ENCODE measurements around the gene CIZ1. TPM values are rescaled to one million over a fixed set of nuclear protein-coding genes. Genes with fewer than 3 reads are reported as not detected.

Gene CIZ1
- total RNA-seq, 1 experiment from 2014 or later: 82.9 TPM

DNA sequence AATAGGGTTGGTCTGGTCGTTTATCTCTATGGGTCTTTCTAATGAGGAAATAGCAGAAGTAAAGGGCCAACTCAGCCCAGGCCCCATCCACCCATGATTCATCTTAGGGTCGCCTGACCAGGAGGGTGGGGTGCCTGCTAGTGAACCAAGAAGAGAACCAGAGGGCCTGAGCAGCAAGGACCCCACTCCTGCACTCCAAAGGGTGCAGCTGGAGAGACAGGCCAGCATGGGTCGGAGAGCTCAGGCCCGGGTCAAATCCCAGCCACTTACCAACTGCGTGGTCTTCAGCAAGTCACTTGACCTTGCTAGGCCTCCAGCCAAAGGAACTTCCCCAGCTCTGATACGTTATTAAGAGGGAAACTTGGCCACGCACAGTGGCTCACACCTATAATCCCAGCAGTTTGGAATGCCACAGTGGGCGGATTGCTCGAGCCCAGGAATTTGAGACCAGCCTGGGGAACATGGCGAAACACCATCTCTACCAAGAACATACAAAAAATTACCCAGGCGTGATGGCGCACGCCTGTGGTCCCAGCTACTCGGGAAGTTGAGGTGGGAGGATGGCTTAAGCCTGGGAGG lies 27.0 kb downstream of the CIZ1 start:
- DNase-seq (ENCODE audit: low read depth): no peak

DNA sequence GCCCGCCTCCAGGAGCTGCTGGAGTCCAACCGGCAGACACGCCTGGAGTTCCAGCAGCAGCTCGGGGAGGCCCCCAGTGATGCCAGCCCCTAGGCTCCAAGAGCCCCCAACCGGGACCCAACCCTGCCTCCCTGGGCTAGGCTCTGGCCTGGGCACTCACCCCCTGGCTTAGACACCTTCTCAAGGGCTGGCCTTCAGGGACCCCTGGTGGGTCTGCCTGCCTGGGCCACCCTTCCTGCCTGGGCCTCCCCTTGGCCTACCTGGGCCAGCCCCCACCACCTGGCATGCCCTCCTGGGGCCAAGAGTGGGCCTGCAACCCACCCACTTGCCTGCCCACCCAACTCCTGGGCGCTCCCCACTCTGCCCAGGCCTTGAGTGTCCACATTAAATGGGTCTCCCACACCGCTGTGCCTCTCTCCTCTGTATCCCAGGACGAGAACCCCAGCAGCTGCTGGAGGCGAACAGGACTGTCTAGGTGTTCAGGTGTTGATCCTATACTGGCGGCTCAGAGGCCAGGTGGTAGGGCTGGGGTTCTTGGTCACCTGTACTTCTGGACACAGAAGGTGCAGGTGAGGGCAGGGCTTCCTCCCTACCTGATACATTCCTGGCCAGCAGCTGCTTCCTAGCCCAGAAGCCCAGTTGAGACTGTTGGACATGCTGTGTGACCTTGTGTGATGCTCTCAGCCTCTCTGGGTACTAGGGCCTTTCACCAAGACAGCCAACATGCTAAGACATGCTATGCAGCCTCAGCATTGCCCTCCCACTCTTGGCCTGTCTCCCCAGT lies 27.7 kb downstream of the CIZ1 start:
- no peak for DNase-seq (ENCODE audit: low read depth)

DNA sequence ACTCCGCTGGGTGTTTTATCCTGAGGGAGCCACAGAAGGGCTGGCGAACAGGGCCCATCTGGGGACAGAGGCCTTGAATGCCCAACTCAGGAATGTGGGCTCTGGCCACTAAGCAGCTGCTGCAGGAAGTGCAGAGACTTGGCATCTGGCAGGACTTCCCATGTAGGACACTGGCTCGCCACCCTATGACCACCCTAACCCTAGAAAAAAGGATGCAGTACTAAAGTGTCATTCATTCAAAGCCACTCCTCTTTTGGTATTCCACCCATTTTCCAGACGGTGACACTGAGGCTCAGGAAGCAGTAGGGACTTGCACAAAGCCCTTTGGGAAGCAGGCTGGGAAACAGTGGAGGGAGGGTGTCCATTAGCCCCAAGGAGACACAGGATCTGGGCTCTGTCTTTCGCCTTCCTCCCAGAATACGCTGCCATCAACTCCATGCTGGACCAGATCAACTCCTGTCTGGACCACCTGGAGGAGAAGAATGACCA lies 28.3 kb downstream of the CIZ1 start:
- no peak for DNase-seq (ENCODE audit: low read depth)

DNA sequence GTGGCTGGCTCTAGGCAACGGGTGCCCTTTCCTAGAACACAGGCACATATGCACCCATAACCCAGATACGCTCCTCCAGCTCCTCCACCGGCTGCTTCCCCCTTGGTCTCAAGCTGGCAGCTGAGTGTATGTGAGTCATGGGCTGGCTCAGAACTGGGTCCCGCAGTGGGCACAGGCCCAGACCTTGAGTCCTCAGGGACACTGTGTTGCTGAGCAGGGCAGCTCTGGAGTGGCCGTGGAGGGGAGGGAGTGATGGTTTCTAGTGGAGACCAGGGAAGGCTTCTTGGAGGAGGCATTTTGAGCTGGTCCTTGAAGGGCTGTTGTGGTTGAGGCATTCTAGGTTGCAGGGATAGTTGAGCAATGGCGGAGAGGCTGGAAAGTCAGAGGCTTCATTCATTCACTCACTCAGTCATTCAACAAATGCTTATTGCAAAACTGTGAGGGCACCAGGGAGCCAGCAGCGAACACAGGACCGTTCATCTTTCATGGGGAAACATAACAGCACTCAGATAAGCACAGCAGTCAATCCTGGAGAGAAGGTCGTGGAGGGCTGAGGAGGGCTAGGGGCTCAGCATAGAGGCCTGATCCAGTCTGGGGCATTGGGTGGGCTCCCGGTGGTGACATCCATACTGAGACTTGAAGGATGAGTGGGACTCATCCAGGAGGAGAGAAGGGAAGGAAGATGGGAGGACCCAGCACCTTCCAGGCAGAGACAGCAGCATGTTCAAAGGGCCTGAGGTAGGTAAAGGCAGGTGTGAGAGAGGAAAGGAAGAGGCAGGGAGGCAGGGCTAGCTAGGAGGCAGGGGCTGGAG lies 29.0 kb downstream of the CIZ1 start:
- DNase-seq (ENCODE audit: low read depth): peak; percentile 50

DNA sequence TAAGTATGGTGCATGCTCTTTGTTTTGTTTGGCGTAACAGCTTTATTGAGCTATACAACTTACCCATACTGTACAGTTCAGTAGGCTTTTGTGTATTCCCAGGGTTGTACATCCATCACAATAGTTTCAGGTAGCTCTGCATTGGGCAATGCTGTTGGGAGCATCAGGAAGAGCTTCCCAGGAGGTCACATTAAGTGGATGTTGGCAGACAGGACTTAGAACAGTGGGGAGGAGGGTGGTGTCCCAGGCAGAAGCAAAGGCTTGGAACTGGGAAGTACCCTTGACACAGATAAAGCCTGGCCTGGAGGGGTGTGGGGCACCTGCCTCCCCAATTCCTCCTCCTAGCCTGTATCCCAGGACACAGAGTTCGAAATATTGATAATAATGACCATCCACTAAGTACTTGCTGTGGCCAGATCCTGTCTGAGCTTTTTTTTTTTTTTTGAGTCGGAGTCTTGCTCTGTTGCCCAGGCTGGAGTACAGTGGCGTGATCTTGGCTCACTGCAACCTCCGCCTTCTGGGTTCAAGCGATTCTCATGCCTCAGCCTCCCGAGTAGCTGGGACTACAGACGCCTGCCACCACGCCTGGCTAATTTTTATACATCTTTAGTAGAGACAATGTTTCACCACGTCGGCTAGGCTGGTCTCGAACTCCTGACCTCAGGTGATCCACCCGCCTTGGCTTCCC lies 30.0 kb downstream of the CIZ1 start:
- no peak for DNase-seq (ENCODE audit: low read depth)

DNA sequence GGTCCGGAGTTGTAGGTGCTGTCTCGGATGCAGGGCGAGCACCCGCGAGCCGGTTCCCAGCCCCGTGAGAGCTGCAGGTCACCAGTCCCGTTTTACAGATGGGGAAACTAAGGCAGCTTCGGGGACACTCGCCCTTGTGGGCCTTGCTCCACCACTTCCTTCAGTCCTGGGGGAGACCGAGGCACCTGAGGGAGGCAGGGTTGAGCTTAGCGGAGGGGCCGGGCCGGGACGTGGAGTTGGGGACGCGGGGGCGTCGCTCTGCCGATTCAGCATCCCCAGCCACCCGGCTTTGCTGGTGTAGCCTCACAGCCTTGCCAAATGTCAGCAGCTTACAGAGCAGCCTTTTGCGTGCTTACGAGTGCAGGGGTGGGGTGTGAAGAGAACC lies 30.8 kb downstream of the CIZ1 start:
- DNase-seq (ENCODE audit: low read depth): no peak

DNA sequence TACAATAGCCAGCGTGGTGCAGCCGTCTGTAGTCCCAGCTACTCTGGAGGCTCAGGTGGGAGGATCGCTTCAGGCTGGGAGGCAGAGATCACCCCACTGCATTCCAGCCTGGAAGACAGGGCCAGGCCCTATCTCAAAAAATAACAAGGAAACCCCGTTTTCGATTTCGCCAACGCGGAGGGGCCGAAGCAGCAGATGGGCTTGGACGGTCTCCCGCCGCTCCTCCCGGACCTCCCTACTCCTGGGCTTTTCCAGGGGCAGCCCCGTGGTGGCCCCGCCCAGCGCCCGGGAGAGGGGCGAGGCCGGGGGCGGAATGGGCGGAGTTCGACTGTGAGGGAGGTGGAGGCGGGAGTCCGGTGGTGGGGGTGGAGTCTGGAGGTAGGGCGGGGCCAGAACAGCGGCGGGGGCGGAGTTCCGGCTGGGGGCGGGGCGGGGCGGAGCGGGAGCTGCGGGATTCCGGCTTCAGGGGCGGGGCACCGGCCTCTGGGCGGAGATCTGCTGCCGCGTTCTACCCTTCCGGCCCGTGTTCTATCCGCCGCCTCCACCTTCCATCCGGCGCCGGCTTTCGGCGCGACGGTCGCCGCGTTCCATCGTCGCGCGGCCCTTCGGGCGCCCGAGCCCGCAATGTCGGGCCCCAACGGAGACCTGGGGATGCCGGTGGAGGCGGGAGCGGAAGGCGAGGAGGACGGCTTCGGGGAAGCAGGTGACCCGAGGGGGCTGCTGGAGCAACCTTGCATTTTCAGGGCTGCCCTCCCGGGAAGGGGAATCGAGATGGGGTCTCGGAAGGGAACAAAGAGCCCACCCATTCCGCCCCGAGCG lies 31.4 kb downstream of the CIZ1 start, which contains the start of gene BBLN:
BBLN (plus strand) TSS at position 482 of the 819 bp plus-strand sequence; CDS start at position 625, 143 bp downstream.
- peak; percentile 88 for DNase-seq (ENCODE audit: low read depth)

DNA sequence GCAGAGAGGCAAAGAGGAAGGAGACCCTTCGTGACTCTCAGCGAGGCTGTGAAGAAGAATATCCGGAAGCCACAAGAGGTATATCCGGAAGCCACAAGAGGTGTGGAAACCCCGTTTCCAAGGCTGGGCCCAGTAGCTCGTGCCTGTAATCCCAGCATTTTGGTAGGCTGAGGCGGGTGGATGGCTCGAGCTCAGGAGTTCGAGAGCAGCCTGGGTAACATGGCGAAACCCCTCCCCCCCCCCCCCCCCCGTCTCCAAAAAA lies 31.9 kb downstream of the CIZ1 start:
- DNase-seq (ENCODE audit: low read depth): no peak

DNA sequence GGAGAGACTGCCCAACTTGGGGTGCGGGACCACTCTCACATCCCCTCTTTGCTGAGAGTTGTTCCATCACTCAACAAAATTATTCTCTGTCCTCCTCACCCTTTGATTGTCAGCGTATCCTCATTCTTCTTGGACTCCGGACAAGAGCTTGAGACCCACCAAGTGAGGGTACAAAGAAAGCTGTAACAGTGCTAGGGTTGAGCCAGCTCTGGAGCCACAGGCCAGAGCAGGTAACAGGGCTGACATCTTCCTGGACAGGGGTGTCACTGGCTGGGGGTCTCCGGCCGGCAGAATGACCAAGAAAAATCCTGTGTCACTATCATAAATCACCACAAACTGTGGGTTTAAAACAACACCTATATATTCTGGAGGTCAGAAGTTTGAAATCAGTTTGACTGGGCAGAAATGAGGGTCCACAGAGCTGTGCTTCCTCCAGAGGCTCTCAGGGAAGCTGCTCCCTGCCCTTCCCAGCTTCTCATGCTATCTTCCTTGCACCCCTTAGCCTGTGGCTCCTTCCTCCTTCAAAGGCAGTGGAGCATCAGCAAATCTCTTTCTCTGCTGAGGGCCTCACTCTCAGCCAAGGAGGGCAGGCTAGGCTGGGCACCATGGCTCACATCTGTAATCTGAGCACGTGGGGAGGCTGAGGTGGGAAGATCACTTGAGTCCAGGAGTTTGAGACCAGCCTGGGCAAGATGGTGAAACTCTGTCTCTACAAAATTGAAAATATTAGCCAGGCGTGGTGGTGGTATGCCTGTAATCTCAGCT lies 35.5 kb downstream of the CIZ1 start:
- DNase-seq (ENCODE audit: low read depth): no peak

DNA sequence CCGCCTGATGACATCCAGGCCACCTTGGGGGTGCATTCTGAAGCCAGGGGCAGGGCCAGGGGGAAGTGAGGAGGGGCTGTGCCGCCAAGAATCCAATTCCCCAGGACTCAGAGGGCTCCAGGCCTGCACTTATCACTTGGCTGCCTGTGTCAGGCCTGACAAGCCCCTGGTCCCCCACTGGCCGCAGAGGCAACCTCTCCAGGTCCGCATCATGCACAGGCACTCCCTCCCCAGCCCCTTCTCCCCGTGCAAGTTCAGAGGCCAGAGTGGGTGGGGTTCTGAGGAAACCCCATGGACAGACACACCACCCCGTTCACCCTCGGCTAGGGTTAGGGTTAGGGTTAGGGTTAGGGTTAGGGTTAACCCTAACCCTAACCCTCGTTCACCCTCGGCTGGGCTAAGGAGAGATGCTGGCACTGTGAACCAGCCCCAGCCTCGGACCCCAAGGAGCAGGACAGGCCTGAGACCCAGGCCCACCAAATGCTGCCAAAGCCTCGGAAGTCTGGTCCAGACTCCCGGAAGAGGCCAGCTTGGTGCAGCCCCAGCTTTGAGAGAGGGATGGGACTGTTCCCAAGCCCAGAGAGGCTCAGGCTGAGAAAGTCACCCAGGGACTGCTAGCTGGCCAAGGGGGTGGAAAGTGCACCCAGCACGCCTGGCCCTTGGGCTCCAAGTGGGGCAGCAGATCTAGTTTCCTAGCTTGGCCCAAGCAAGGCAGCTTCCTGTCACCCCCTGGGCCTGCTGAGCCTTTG lies 37.3 kb downstream of the CIZ1 start:
- DNase-seq (ENCODE audit: low read depth): no peak

DNA sequence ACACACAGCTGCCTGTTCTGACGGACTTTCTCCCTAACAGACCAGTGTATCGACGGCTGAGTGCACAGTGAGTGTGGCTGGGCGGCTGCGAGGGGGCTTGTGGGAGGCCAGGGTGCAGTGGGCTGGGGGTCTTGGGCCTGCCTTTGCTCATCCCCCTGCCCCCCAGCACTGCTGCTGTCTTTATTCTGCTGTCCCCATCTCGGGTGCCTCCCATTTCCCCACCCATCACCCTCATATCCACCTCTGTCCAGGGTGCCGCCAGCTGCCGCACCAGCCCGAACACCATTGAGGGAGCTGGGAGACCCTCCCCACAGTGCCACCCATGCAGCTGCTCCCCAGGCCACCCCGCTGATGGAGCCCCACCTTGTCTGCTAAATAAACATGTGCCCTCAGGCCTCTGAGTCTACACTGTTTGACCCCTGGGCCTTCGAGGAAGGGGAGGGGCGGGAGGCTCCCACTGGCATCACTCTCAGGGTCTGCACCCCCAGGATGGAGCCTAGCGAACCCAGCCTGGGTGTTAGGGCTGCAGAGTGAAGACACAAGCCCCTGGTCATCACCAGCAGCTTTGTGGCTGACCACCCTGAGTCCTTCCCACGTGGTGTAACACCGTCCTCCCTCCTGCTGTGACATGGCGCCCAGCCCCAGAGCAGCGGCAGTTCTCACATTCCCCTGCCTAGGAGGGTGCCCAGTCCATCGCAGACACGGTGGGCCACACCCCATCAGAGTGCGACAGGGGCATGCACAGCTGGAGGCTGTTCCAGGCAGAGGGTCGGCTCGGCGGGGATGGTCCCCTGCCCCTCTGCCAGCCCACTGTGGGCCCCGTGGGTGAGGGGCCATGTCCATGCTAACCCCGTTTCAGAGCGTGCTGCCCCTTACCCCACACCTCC lies 38.1 kb downstream of the CIZ1 start:
- no peak for DNase-seq (ENCODE audit: low read depth)

DNA sequence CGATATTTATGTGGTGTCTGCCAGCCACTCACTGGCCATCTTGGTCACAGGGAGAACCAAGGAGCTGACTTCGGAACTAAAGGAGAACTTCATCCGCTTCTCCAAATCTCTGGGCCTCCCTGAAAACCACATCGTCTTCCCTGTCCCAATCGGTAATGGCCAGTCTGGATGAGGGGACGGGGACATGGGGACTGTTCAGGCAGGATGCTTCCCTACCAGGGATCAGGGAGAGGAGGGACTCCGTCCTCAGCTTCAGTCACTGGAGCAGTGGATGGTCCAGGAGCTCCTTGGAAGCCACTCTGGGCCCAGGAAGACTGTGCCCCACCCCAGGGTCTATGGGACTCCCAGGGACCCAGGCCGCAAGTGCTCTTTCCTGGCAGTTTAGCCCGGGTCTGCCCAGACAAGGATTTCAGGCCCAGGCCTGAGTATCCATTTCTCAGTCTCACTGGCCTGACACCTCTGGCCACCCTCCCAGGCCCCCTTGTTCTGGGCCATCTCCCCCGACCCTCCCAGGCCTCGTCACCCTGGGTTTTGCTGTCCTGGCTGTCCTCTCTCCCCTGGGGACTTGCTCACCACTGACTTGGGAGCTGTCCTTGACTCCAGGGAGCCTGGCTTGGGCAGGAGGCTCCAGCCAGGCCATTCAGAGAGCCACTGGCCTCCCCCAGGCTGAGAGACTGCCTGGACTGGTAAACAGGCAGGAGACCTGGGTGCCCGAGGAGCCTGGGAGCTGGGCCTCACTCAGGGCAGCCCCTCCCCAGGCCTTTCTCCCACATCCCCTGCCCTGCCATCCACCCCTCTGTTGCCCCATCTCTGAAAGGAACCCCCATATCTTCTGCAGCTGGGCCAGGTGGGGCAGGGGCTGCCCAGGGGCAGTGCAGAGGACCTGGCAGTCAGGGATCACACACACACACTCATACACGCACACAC lies 39.0 kb downstream of the CIZ1 start:
- no peak for DNase-seq (ENCODE audit: low read depth)

DNA sequence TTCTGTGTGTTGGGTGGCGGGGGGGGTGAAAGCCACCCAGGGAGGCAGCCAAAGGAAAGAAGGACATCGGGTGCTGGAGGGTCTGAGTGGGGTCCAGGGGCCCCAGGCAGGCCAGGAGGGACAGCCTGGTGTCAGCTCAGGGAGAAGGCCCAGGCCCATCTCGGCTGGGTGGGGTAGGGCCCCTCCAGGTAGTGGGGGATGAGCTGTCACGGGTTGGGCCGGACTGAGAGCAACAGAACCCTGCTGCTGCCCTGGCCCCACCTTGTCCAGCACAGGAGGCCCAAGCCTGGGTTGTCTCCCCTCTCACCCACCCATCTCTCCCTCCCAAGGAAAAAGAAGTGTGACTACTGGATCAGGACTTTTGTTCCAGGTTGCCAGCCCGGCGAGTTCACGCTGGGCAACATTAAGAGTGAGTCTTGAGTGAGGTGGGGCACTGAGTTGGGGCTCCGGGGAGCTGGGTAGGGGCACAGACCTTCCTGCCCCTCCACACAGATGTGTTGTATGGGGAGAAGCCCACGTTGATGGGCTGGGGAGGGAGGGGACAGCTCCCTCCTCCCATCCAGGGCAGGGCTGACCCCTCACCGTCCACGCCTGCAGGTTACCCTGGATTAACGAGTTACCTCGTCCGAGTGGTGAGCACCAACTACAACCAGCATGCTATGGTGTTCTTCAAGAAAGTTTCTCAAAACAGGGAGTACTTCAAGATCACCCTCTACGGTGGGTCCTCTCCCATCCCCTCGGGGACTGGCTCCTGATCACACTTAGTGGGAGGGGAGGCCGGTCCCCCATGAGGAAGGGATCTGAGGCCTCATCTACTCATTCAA lies 39.9 kb downstream of the CIZ1 start:
- DNase-seq (ENCODE audit: low read depth): no peak

DNA sequence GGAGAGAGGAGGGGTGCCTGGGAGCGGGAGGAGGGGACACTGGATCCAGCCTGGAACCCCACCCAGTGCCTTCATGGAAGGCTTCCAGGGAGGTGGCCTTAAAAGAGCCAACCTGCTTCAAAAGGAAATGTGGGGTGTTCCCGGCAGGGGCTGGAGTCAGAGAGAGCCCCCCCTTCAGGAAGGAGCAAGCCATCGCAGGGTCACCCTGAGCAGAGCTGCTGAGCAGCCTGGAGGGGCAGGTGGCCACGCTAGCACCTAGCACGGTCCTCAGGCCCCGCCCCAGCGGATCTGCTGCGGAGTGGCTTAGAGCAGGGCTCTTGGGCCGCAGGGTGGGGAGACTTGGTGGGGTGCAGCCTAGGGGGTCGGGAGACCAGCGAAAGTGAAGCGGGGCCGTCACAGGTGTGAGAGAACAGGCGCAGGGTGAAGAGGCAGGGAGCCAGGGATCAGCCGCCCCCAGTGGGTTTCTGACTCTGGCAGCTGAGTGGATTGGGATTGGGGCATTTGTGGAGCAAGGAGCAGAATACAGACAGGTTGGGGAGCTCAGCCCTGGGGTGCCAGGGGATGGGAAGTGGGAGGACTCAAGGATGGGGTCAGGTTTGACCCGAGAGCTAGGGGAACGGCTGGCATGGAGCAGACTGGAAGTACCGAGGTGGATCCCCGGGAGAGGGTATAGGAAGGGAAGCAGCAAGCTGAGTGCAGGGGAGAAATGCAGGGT lies 40.6 kb downstream of the CIZ1 start:
- DNase-seq (ENCODE audit: low read depth): no peak

DNA sequence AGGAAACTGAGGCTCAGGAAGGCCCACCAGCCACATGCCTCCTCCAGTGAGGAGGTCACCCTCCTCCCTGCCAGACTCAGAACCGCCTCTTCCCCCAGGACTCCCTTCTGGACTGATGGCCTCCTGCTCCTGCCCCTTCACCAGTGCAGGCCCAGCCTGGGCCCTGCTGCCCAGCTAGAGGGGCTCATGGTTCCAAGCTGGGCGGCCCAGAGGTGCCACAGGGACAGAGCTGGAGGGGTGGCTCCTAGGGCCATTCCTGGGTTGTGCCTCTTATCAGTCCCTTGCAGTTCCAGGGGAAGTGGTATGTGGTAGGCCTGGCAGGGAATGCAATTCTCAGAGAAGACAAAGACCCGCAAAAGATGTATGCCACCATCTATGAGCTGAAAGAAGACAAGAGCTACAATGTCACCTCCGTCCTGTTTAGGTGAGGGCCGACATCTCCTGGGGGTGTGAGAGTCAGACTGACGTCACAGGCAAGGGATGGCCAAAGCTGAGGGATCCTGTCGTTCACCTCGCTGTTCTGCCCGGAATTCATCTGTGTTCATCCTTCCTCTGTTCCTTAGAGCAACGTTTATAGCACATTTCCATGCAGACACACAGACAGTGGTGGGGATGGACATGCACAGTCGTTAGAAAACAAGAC lies 41.3 kb downstream of the CIZ1 start:
- DNase-seq (ENCODE audit: low read depth): no peak

Measured in HT1080 (cell line).